OCI-LY7 (cell line): ENCODE data around the gene CHPF2. TPM values are rescaled to one million over a fixed set of nuclear protein-coding genes. Genes with fewer than 3 reads are reported as not detected.

Experiments
- BruUV-seq: library from RNA; stranded (reverse); fragments of 400-500 nt; replicated peaks from 2 replicates; lab custom pipeline; 2021; lab: Mats Ljungman, UMichigan
- CTCF ChIA-PET: fragments of 300-600 bp; sonication (Branson Sonifier 250); formaldehyde crosslinking; loops from one replicate; lab custom pipeline; 2022; ENCODE audit warnings: antibody characterized with exemption; ENCODE audit not compliant: unreplicated experiment; lab: Charles Lee
- POLR2A ChIA-PET: fragments of 300-600 bp; sonication (Branson Sonifier 250); formaldehyde crosslinking; loops from one replicate; lab custom pipeline; 2022; ENCODE audit warnings: antibody characterized with exemption; lab: Charles Lee
- DNase-seq: peaks from one replicate; pipeline ENCODE4 v3.0.0-alpha.2; 2015; ENCODE audit warnings: low spot score
- H2AFZ ChIP-seq: fragments of 200-600 bp; sonication (generic), shearing (Covaris generic); 2 replicates; pipeline ENCODE4 v1.6.1; 2014; ENCODE audit warnings: mild to moderate bottlenecking, antibody characterized with exemption, low read length, moderate library complexity
- H3K27ac ChIP-seq: fragments of 200-600 bp; sonication (generic); 2 replicates; pipeline ENCODE4 v1.5.1; 2014; ENCODE audit warnings: mixed run types, low read depth, mild to moderate bottlenecking, moderate library complexity, low read length, inconsistent platforms; ENCODE audit not compliant: poor library complexity, severe bottlenecking
- H3K36me3 ChIP-seq: fragments of 200-600 bp; sonication (generic); 2 replicates; pipeline ENCODE4 v1.6.1; 2014; ENCODE audit warnings: mild to moderate bottlenecking, antibody characterized with exemption, low read length, moderate library complexity, mixed read lengths; ENCODE audit not compliant: insufficient read depth
- H3K4me1 ChIP-seq: fragments of 200-600 bp; sonication (generic); 2 replicates; pipeline ENCODE4 v1.5.1; 2014; ENCODE audit warnings: mild to moderate bottlenecking, low read length; ENCODE audit not compliant: insufficient read depth, poor library complexity, severe bottlenecking
- H3K4me2 ChIP-seq: fragments of 200-600 bp; sonication (generic); 2 replicates; pipeline ENCODE4 v1.6.1; 2014; ENCODE audit warnings: mild to moderate bottlenecking, low read length
- H3K4me3 ChIP-seq: fragments of 200-600 bp; sonication (generic); 2 replicates; pipeline ENCODE4 v1.5.1; 2014; ENCODE audit warnings: mild to moderate bottlenecking, low read depth, low read length; ENCODE audit not compliant: poor library complexity, severe bottlenecking
- H3K79me2 ChIP-seq: fragments of 200-600 bp; sonication (generic); 2 replicates; pipeline ENCODE4 v1.6.1; 2016; ENCODE audit warnings: low read depth, mild to moderate bottlenecking, low read length, moderate library complexity, mixed read lengths; ENCODE audit not compliant: insufficient read depth
- H3K9me2 ChIP-seq: fragments of 200-600 bp; sonication (generic); 2 replicates; pipeline ENCODE4 v1.6.1; 2016; ENCODE audit warnings: mild to moderate bottlenecking, low read length, mixed read lengths; ENCODE audit not compliant: insufficient read depth
- H3K9me3 ChIP-seq: fragments of 200-600 bp; sonication (generic); 2 replicates; pipeline ENCODE4 v1.6.1; 2014; ENCODE audit warnings: mild to moderate bottlenecking, mixed run types, low read length, mixed read lengths
- H4K20me1 ChIP-seq: fragments of 200-600 bp; sonication (generic); 2 replicates; pipeline ENCODE4 v1.6.1; 2014; ENCODE audit warnings: mild to moderate bottlenecking, antibody characterized with exemption, low read length, moderate library complexity, mixed read lengths; ENCODE audit not compliant: insufficient read depth
- EZH2phosphoT487 ChIP-seq: fragments of 200-600 bp; sonication (generic); IDR thresholded peaks from 2 replicates; pipeline ENCODE4 v1.6.1; 2018; ENCODE audit warnings: low read depth, borderline replicate concordance, mild to moderate bottlenecking, mixed run types, antibody characterized with exemption, low read length, moderate library complexity, mixed read lengths
- intact Hi-C: fragments of 100-400 bp; cut with micrococcal nuclease; formaldehyde crosslinking; loops from one replicate; pipeline ENCODE4 v1.10.0; 2022; ENCODE audit not compliant: unreplicated experiment
- total RNA-seq, 2 experiments: library from RNA; depleted of rRNA in 1 of 2; stranded (reverse); fragments of >200 nt in 1 of 2; shearing (Covaris generic) in 1 of 2; gene quantifications; 2 replicates each; pipeline ENCODE4 v1.2.3, GENCODE V29; 2014 to 2022
- TF ChIP-seq, protein P1 (sequence below): fragments of 200-600 bp; sonication (generic); conservative IDR thresholded peaks from 2 replicates; pipeline ENCODE4 v1.5.1; 2014; ENCODE audit warnings: mild to moderate bottlenecking, antibody characterized with exemption, low read length, moderate library complexity, mixed read lengths

CHPF2 gene
- total RNA-seq, 2 experiments from 2014 or later, result 27.0 to 29.8 TPM

DNA sequence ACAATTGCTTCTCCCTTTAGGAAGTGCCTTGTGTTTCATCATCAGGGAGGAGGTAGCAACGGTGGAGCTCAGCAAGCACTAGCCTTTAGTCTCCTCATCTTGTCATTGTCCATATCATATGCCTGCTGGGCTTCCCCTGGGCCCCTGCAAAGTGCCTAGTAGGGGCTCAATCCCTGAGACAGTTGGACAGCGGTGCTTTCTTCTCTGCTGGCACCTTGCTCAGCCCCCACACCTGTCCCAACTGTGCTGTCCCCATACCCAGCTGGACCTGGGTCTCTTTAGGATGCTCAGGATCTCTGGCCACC is 10.7 kb downstream of the CHPF2 start:
- no peak overlapping the region for H2AFZ ChIP-seq
- H3K9me3 ChIP-seq, result no peaks in the 10 kb centered on the region
- no peak for DNase-seq
- BruUV-seq, result no TSS peak
- H3K9me2 ChIP-seq, result no peaks in the 10 kb centered on the region
- H3K27ac ChIP-seq, result no peak overlapping the region
- peak overlapping the region; percentile 31 for H3K4me3 ChIP-seq
- intact Hi-C loops, result no loop called here
- no peak for TF ChIP-seq EZH2phosphoT487
- TF ChIP-seq, protein P1, sequence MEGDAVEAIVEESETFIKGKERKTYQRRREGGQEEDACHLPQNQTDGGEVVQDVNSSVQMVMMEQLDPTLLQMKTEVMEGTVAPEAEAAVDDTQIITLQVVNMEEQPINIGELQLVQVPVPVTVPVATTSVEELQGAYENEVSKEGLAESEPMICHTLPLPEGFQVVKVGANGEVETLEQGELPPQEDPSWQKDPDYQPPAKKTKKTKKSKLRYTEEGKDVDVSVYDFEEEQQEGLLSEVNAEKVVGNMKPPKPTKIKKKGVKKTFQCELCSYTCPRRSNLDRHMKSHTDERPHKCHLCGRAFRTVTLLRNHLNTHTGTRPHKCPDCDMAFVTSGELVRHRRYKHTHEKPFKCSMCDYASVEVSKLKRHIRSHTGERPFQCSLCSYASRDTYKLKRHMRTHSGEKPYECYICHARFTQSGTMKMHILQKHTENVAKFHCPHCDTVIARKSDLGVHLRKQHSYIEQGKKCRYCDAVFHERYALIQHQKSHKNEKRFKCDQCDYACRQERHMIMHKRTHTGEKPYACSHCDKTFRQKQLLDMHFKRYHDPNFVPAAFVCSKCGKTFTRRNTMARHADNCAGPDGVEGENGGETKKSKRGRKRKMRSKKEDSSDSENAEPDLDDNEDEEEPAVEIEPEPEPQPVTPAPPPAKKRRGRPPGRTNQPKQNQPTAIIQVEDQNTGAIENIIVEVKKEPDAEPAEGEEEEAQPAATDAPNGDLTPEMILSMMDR, result no peak
- H3K36me3 ChIP-seq, result no peaks in the 10 kb centered on the region
- H3K4me2 ChIP-seq, result peak overlapping the region; percentile 66
- peaks cover 55% of the 10 kb centered on the region for H3K4me1 ChIP-seq
- no peaks in the 10 kb centered on the region for H3K79me2 ChIP-seq
- ChIA-PET POLR2A (interaction anchor here (0.6 to 2.0 kb wide), 3 partner anchors 9 to 45 kb away, joined by 3 to 5 read pairs (median 4); partner anchors contain the start of gene ABCF2), CTCF (interaction anchor here (0.7 to 1.6 kb wide), 3 partner anchors 9 to 67 kb away, joined by 3 to 6 read pairs (median 3); partner anchors contain the start of gene ABCF2)
- peaks cover 6% of the 10 kb centered on the region; the same call in 1 of the 2 replicates for H4K20me1 ChIP-seq

DNA sequence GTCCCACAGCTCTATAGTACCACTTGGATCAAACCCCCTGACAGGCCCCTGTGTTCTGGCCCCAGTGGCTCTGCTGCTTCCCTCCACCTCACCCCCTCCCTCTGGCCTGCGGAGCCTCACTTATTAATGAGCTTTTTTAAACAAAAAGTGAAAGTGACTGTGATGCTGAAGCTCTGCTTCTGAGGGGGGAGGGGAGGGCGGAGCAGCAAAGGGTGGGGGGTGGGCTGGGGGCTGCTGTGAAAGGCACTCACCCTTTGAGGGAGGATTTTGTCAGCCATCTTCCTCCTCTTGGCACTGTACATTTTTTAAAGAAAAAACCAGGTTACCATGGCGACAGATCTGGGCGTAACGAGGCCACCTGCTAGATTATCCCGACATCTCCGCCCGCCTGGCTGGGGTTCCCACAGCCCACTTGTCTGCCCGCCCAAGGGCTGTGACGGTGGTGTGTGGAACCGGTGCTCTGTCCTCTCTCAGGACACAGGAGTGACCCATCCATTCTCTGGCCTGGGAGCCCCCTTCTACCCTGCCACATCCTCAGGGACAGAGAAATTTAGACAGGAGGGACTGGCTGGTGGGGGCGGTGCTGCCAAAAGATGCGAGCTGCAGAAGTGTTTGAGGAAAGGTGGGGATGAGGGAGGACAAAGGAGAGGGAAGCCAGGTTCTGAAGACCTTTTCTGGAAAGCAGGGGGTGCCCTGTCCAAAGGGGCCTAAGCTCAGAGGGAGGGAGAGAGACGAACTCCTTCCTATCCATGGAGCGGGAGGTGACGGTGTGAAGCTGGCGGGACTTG is 11.3 kb downstream of the CHPF2 start:
- Histone ChIP-seq H2AFZ (peak overlapping the region; percentile 7; the same call in 1 of the 2 replicates), H4K20me1 (peaks cover 6% of the 10 kb centered on the region; the same call in 1 of the 2 replicates), H3K4me3 (peak overlapping the region; percentile 31), H3K27ac (no peak overlapping the region), H3K79me2 (no peaks in the 10 kb centered on the region), H3K36me3 (no peaks in the 10 kb centered on the region), H3K4me1 (peaks cover 55% of the 10 kb centered on the region), H3K9me3 (no peaks in the 10 kb centered on the region), H3K9me2 (no peaks in the 10 kb centered on the region), H3K4me2 (peak overlapping the region; percentile 66)
- intact Hi-C loops, result loop anchor here (1.0 to 2.0 kb wide), 2 partner anchors 59 to 119 kb away; no protein-coding TSS in a partner anchor
- CTCF ChIA-PET, result interaction anchor here (0.9 to 1.6 kb wide), 5 partner anchors 9 to 115 kb away, joined by 3 to 6 read pairs (median 3); partner anchors contain the start of gene ABCF2
- POLR2A ChIA-PET, result interaction anchor here (0.6 to 2.0 kb wide), 4 partner anchors 10 to 1992 kb away, joined by 3 to 5 read pairs (median 4); partner anchors contain the start of gene ABCF2
- DNase-seq, result peak; percentile 71
- no TSS peak for BruUV-seq
- TF ChIP-seq, protein P1, result no peak
- TF ChIP-seq EZH2phosphoT487, result no peak
